Spleen (tissue), 11 donors: ENCODE results near the gene PNPLA6. TPM values are rescaled to one million over a fixed set of nuclear protein-coding genes. Genes with fewer than 3 reads are reported as not detected.

Experiments
- DNase-seq: peaks from one replicate; pipeline ENCODE4 v3.0.0-alpha.2; 2020
- H3K27ac ChIP-seq, 8 donors: fragments of 200-600 bp; sonication (generic) in 7 of 8; 1 replicate in 4 of 8; 2 replicates in 4 of 8; pipeline versions ENCODE4 v1.5.0 to v1.8.0; 2016 to 2021; ENCODE audit warnings: inconsistent platforms in 4 of 8, mild to moderate bottlenecking in 4 of 8, moderate library complexity in 1 of 8
- H3K27me3 ChIP-seq, 7 donors: fragments of 200-600 bp; sonication (generic) in 6 of 7; replicated peaks in 1 of 7; 1 replicate in 4 of 7; 2 replicates in 3 of 7; pipeline versions ENCODE4 v1.5.0 to v1.8.0; 2016 to 2021; ENCODE audit warnings: inconsistent platforms in 3 of 7, mild to moderate bottlenecking in 1 of 7
- H3K36me3 ChIP-seq, 6 donors: fragments of 200-600 bp; sonication (generic) in 5 of 6; 1 replicate in 4 of 6; 2 replicates in 2 of 6; pipeline versions ENCODE4 v1.5.0 to v1.8.0; 2016 to 2021; ENCODE audit warnings: inconsistent platforms in 2 of 6
- H3K4me1 ChIP-seq, 6 donors: fragments of 200-600 bp; sonication (generic) in 5 of 6; 1 replicate in 3 of 6; 2 replicates in 3 of 6; pipeline versions ENCODE4 v1.5.0 to v1.8.0; 2016 to 2021; ENCODE audit warnings: inconsistent platforms in 3 of 6
- H3K4me3 ChIP-seq, 8 donors: fragments of 200-600 bp; sonication (generic) in 7 of 8; 1 replicate in 4 of 8; 2 replicates in 4 of 8; pipeline versions ENCODE4 v1.5.0 to v1.8.0; 2016 to 2021; ENCODE audit warnings: inconsistent platforms in 4 of 8, mild to moderate bottlenecking in 4 of 8, moderate library complexity in 2 of 8
- H3K9me3 ChIP-seq, 8 donors: fragments of 200-600 bp; sonication (generic) in 7 of 8; 1 replicate in 4 of 8; 2 replicates in 4 of 8; pipeline versions ENCODE4 v1.5.0 to v1.8.0; 2016 to 2021; ENCODE audit warnings: inconsistent platforms in 4 of 8
- POLR2A ChIP-seq, 3 donors: fragments of 450-650 bp; IDR thresholded peaks; one replicate each; pipeline ENCODE4 v1.5.1; 2017; ENCODE audit warnings: antibody characterized with exemption in 3 of 3, mild to moderate bottlenecking in 1 of 3
- POLR2AphosphoS5 ChIP-seq, 3 donors: sonication (generic); formaldehyde crosslinking; IDR thresholded peaks; one replicate each; pipeline ENCODE4 v1.5.1; 2017; ENCODE audit warnings: antibody characterized with exemption in 3 of 3
- WGBS, 5 donors: extraction: QIAGEN DNeasy Blood & Tissue Kit in 3 of 5; methylation state at CpG; one replicate each; pipeline versions ENCODE4 v1.1.5 to v1.1.7; 2013 to 2018; 5-methylcytosine and 5-hydroxymethylcytosine counted together
- intact Hi-C: fragments of 100-400 bp; cut with DNase I; formaldehyde crosslinking; loops from one replicate; pipeline ENCODE4 v1.15.0; 2023; ENCODE audit warnings: low total_unique reads
- polyA plus RNA-seq, 3 donors: library from polyadenylated mRNA; stranded (reverse); fragments of 200-250 nt; gene quantifications; one replicate each; pipeline ENCODE4 v1.2.1, GENCODE V29; 2013
- total RNA-seq, 7 donors: library from RNA; depleted of rRNA in 3 of 7; stranded (reverse); fragments of >200 nt in 3 of 7; fragmentation: NEBNext Ultra II Directional in 4 of 7; extraction: Animal tissue kit (Norgen Biotek cat#: 25700) in 4 of 7; gene quantifications; one replicate each; pipeline versions ENCODE4 v1.1.0 to v1.2.1, GENCODE V29; 2016 to 2021
- TF ChIP-seq, protein P1 (sequence below), 11 experiments: fragments of 200-600 bp in 7 of 11; fragments of 450-650 bp in 4 of 11; sonication (generic) in 4 of 11; IDR thresholded peaks in 8 of 11; conservative IDR thresholded peaks in 3 of 11; 1 replicate in 7 of 11; 2 replicates in 4 of 11; pipeline versions ENCODE4 v1.4.0 to v1.8.0; 2016 to 2021; ENCODE audit warnings: antibody characterized with exemption in 11 of 11, inconsistent platforms in 4 of 11, mild to moderate bottlenecking in 1 of 11
- donor health status: healthy with polysubstance abuse.
- donor health status: DM: no; HTN: no; CAD: no; lungs with moderate emphysema.
- donor health status: DM: no; HTN: no; CAD: no.
- donor health status: Bipolar disorder and iron deficiency.
- donor health status: healthy.
- donor health status: DM: no; HTN: no; CAD: no.
- donor health status: DM: yes; HTN: yes; CAD: no.

PNPLA6 gene
- total and polyA plus RNA-seq, 10 donors: 51.0 to 225 (median 146) TPM

DNA sequence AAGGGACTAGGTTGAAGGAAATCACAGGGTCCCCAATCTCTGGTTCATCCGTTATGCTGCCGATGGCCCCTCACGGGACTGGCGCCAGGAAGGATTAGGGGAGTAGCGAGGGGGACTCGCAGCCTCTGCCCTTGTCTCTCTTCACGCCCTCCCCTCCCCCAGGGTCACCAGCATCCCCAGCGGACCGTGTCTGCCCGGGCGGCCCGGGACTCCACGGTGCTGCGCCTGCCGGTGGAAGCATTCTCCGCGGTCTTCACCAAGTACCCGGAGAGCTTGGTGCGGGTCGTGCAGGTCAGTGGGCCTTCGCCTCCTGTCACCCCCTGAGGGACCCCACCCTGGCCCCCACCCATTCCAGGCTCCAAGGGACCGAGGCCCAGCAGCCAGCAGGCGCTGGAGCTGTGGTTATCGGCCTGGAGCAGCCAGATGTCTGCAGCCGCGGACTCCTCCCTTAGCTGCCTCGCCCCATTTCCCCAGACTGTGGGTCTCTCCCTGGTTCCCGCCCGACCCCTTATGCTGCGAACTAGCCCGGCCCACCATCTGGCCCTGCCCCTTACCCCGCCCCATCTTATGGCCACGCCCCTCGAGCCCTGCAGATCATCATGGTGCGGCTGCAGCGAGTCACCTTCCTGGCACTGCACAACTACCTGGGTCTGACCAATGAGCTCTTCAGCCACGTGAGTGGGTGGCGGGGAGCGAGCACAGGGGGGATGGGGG, 5.4 kb downstream of the PNPLA6 start:
- intact Hi-C loops: no loop called here
- H3K4me1 ChIP-seq: peaks cover 7 to 60% (median 33%) of the 10 kb centered on the region in 6 donors
- TF ChIP-seq POLR2AphosphoS5 (IDR thresholded peaks at IDR 0.05): peak in 1 of 3 donors; percentile 27
- TF ChIP-seq, protein P1, sequence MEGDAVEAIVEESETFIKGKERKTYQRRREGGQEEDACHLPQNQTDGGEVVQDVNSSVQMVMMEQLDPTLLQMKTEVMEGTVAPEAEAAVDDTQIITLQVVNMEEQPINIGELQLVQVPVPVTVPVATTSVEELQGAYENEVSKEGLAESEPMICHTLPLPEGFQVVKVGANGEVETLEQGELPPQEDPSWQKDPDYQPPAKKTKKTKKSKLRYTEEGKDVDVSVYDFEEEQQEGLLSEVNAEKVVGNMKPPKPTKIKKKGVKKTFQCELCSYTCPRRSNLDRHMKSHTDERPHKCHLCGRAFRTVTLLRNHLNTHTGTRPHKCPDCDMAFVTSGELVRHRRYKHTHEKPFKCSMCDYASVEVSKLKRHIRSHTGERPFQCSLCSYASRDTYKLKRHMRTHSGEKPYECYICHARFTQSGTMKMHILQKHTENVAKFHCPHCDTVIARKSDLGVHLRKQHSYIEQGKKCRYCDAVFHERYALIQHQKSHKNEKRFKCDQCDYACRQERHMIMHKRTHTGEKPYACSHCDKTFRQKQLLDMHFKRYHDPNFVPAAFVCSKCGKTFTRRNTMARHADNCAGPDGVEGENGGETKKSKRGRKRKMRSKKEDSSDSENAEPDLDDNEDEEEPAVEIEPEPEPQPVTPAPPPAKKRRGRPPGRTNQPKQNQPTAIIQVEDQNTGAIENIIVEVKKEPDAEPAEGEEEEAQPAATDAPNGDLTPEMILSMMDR (IDR thresholded peaks at IDR 0.05 in 8 of 11, conservative IDR thresholded peaks at IDR 0.05 in 3 of 11): no peak
- H3K36me3 ChIP-seq: peaks cover 2 to 91% (median 71%) of the 10 kb centered on the region in 6 donors
- H3K27ac ChIP-seq: no peak overlapping the region
- WGBS, 5 donors: 83 to 94% (median 90%) methylated on average over 27 to 39 of the region's 39 CpGs
- no peak for DNase-seq
- no peaks in the 10 kb centered on the region for H3K27me3 ChIP-seq
- no peaks in the 10 kb centered on the region for H3K9me3 ChIP-seq
- no peak overlapping the region for H3K4me3 ChIP-seq

DNA sequence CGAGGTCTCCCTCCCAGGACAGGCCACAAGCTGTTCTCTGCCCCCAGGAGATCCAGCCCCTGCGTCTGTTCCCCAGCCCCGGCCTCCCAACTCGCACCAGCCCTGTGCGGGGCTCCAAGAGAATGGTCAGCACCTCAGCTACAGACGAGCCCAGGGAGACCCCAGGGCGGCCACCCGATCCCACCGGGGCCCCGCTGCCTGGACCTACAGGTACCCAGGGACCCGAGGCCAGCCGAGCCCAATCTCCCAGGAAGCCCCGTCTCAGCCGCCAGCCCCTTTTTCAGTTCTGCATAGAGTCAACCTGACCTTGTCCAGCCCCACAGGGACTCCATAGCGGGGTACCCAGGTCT, 5.9 kb downstream of the PNPLA6 start:
- intact Hi-C loops: no loop called here
- H3K36me3 ChIP-seq: peaks cover 2 to 97% (median 71%) of the 10 kb centered on the region in 6 donors
- no peaks in the 10 kb centered on the region for H3K27me3 ChIP-seq
- 93 to 96% (median 95%) methylated on average over 5 to 15 of the region's 15 CpGs for WGBS, 5 donors
- no peaks in the 10 kb centered on the region for H3K9me3 ChIP-seq
- DNase-seq: no peak
- no peak overlapping the region for H3K27ac ChIP-seq
- TF ChIP-seq, protein P1 (IDR thresholded peaks at IDR 0.05 in 8 of 11, conservative IDR thresholded peaks at IDR 0.05 in 3 of 11): no peak
- TF ChIP-seq POLR2AphosphoS5 (IDR thresholded peaks at IDR 0.05) (no peak), POLR2A (IDR thresholded peaks at IDR 0.05) (no peak)
- peaks cover 2 to 60% (median 31%) of the 10 kb centered on the region in 6 donors for H3K4me1 ChIP-seq
- no peak overlapping the region for H3K4me3 ChIP-seq

DNA sequence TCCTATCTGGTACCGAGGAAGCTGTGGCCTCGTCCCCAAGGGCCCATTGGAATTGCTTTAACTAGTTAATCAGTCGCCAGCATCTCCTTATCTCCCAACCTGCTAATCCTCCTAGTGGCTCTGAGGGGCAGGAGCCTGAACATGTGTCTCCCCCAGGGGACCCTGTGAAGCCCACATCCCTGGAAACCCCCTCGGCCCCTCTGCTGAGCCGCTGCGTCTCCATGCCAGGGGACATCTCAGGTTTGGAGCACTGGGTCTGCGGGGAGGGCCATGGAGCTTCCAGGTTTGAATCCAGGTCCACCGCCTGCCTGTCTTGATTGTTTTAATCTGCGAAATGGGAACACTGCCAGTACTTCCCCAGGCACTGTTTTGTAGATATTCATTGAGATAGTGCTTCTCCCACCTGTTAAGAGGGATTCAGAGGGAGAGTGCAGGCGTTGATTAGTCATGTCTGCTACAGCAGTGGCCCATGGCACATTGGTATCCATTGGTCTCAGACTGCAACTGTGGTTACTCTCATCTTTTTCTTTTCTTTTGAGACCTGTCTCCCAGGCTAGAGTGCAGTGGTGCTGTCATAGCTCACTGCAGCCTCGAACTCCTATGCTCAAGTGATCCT, 6.4 kb downstream of the PNPLA6 start:
- Histone ChIP-seq H3K36me3 (peaks cover 2 to 99% (median 71%) of the 10 kb centered on the region in 6 donors), H3K27me3 (no peaks in the 10 kb centered on the region), H3K9me3 (no peaks in the 10 kb centered on the region), H3K4me3 (no peak overlapping the region), H3K27ac (peak overlapping the region in 3 of 8 donors; percentile 82 to 88 (median 83)), H3K4me1 (peaks cover 0 to 59% (median 26%) of the 10 kb centered on the region in 6 donors)
- intact Hi-C loops: no loop called here
- DNase-seq: no peak
- WGBS, 5 donors: 96 to 98% (median 98%) methylated on average over 11 of the region's 11 CpGs
- TF ChIP-seq POLR2A (IDR thresholded peaks at IDR 0.05): no peak
- TF ChIP-seq, protein P1 (IDR thresholded peaks at IDR 0.05 in 8 of 11, conservative IDR thresholded peaks at IDR 0.05 in 3 of 11): no peak
- TF ChIP-seq POLR2AphosphoS5 (IDR thresholded peaks at IDR 0.05): no peak
